HUES64 (cell line): ENCODE data around the gene SRR.

Experiments
- H3K27ac ChIP-seq: 2 replicates; pipeline ENCODE4 v1.7.0; 2013; ENCODE audit warnings: low read depth, low read length, inconsistent platforms
- H3K27me3 ChIP-seq: 2 replicates; pipeline ENCODE4 v1.6.1; 2013; ENCODE audit warnings: mild to moderate bottlenecking, low read length; ENCODE audit not compliant: insufficient read depth
- H3K36me3 ChIP-seq: 2 replicates; pipeline ENCODE4 v1.6.1; 2013; ENCODE audit warnings: mild to moderate bottlenecking, low read length; ENCODE audit not compliant: insufficient read depth
- H3K4me1 ChIP-seq: 2 replicates; pipeline ENCODE4 v1.6.1; 2013; ENCODE audit warnings: mild to moderate bottlenecking, low read length, moderate library complexity; ENCODE audit not compliant: insufficient read depth
- H3K4me3 ChIP-seq: 2 replicates; pipeline ENCODE4 v1.5.1; 2013; ENCODE audit warnings: mild to moderate bottlenecking, low read length, moderate library complexity
- H3K9ac ChIP-seq: 2 replicates; pipeline ENCODE4 v1.6.1; 2013; ENCODE audit warnings: mild to moderate bottlenecking, low read depth, low read length
- H3K9me3 ChIP-seq: 2 replicates; pipeline ENCODE4 v1.6.1; 2013; ENCODE audit warnings: low read depth, low read length; ENCODE audit not compliant: insufficient read depth
- WGBS: fragments of 150-250, 120-280 bp; methylation state at CpG from one replicate; pipeline ENCODE4 v1.1.7; 2013; ENCODE audit warnings: missing lambda C conversion rate; 5-methylcytosine and 5-hydroxymethylcytosine counted together

The SRR gene

DNA sequence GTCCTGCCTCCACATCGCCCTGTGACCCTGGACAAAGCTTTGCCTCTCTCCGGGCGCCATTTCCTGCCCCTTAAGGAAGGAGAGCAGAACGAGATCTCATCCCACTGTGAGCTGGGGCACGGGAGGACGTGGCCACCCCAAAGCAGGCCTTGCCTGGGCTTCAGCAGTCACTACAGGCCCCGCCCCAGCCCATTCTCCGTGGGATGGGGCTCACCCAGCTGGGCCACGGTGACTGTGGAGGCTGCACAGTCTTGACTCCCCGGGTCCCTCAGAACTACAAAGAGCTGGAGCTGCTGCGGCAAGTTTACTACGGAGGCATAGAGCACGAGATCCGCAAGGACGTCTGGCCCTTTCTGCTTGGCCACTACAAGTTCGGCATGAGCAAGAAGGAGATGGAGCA is 68.9 kb downstream of the SRR start:
- WGBS: 95% methylated on average over 16 of the region's 16 CpGs

DNA sequence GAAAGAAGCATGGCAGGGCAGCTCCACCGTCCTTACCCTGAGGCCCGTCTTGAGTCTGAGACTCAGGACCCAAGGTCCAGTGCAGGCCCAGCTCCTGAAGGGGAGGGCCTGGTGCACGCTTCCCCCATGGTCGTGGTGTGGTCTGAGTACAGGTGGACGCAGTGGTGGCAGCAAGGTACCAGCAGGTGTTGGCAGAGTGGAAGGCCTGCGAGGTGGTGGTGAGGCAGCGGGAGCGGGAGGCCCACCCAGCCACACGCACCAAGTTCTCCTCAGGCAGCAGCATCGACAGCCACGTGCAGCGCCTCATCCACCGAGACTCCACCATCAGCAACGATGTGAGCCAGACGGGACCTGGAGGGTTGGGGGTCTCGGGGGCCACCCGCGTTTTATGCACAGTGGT is 69.4 kb downstream of the SRR start:
- WGBS: 95% methylated on average over 18 of the region's 18 CpGs

More for the DNA sequence above, 68.9 kb downstream of the SRR start:
- H3K27me3 ChIP-seq: no peaks in the 10 kb centered on the region
- H3K4me1 ChIP-seq: no peaks in the 10 kb centered on the region; the same call in 1 of the 2 replicates
- no peaks in the 10 kb centered on the region for H3K9me3 ChIP-seq
- no peak overlapping the region for H3K4me3 ChIP-seq
- no peak overlapping the region for H3K27ac ChIP-seq
- no peak overlapping the region for H3K9ac ChIP-seq
- H3K36me3 ChIP-seq: peaks cover 20% of the 10 kb centered on the region; the same call in 1 of the 2 replicates

More for the DNA sequence above, 69.4 kb downstream of the SRR start:
- H3K4me3 ChIP-seq: no peak overlapping the region
- no peak overlapping the region for H3K27ac ChIP-seq
- no peak overlapping the region for H3K9ac ChIP-seq
- peaks cover 23% of the 10 kb centered on the region; the same call in 1 of the 2 replicates for H3K36me3 ChIP-seq
- H3K9me3 ChIP-seq: no peaks in the 10 kb centered on the region
- H3K27me3 ChIP-seq: no peaks in the 10 kb centered on the region
- H3K4me1 ChIP-seq: no peaks in the 10 kb centered on the region; the same call in 1 of the 2 replicates
